ENCODE results near the gene EXOC2. TPM values are rescaled to one million over a fixed set of nuclear protein-coding genes. Genes with fewer than 3 reads are reported as not detected.
A peak's percentile ranks its signal among the peaks of the same experiment; 100 is the strongest.

The EXOC2 gene
- total RNA-seq, 1 donor from 2014 or later: 29.2 TPM

- DNase-seq (ENCODE audit: low read depth): no peak
- peaks cover 6% of the 10 kb centered on the region for H3K36me3 ChIP-seq (ENCODE audit: control insufficient read depth, insufficient read depth, low read length)
- FAIRE-seq: no peak
- H3K27me3 ChIP-seq (ENCODE audit: control insufficient read depth, insufficient read depth, low read length): no peaks in the 10 kb centered on the region
- no peak overlapping the region for H3K4me3 ChIP-seq (ENCODE audit: low read depth, low read length)
- TF ChIP-seq CTCF (IDR thresholded peaks at IDR 0.05; ENCODE audit: insufficient read depth, low read length, severe bottlenecking): no peak
These were observed 6.4 kb downstream of the EXOC2 start for GRCh38 chr6:686497-686896.

GRCh38 chr6:684831-685636, 7.9 kb downstream of the EXOC2 start:
- peak; percentile 28 for DNase-seq (ENCODE audit: low read depth)
- H3K27me3 ChIP-seq (ENCODE audit: control insufficient read depth, insufficient read depth, low read length): no peaks in the 10 kb centered on the region
- H3K36me3 ChIP-seq (ENCODE audit: control insufficient read depth, insufficient read depth, low read length): peaks cover 6% of the 10 kb centered on the region
- no peak for TF ChIP-seq CTCF (IDR thresholded peaks at IDR 0.05; ENCODE audit: insufficient read depth, low read length, severe bottlenecking)
- H3K4me3 ChIP-seq (ENCODE audit: low read depth, low read length): no peak overlapping the region
- FAIRE-seq: peak; percentile 7

GRCh38 chr6:683742-684440, 9.0 kb downstream of the EXOC2 start:
- Histone ChIP-seq H3K4me3 (ENCODE audit: low read depth, low read length) (no peak overlapping the region), H3K27me3 (ENCODE audit: control insufficient read depth, insufficient read depth, low read length) (no peaks in the 10 kb centered on the region), H3K36me3 (ENCODE audit: control insufficient read depth, insufficient read depth, low read length) (peaks cover 6% of the 10 kb centered on the region)
- DNase-seq (ENCODE audit: low read depth): no peak
- no peak for TF ChIP-seq CTCF (IDR thresholded peaks at IDR 0.05; ENCODE audit: insufficient read depth, low read length, severe bottlenecking)
- no peak for FAIRE-seq

- no peak for FAIRE-seq
These were observed 12.1 kb downstream of the EXOC2 start for GRCh38 chr6:680666-681340.

GRCh38 chr6:680251-680650, 12.7 kb downstream of the EXOC2 start:
- TF ChIP-seq CTCF (IDR thresholded peaks at IDR 0.05; ENCODE audit: insufficient read depth, low read length, severe bottlenecking): no peak
- H3K36me3 ChIP-seq (ENCODE audit: control insufficient read depth, insufficient read depth, low read length): no peaks in the 10 kb centered on the region
- FAIRE-seq (no peak), DNase-seq (ENCODE audit: low read depth) (peak; percentile 13)
- no peak overlapping the region for H3K4me3 ChIP-seq (ENCODE audit: low read depth, low read length)
- H3K27me3 ChIP-seq (ENCODE audit: control insufficient read depth, insufficient read depth, low read length): no peaks in the 10 kb centered on the region

More at GRCh38 chr6:680666-681340, 12.1 kb downstream of the EXOC2 start:
- H3K36me3 ChIP-seq (ENCODE audit: control insufficient read depth, insufficient read depth, low read length): no peaks in the 10 kb centered on the region
- no peak overlapping the region for H3K4me3 ChIP-seq (ENCODE audit: low read depth, low read length)
- DNase-seq (ENCODE audit: low read depth): peak; percentile 60
- no peaks in the 10 kb centered on the region for H3K27me3 ChIP-seq (ENCODE audit: control insufficient read depth, insufficient read depth, low read length)
- no peak for TF ChIP-seq CTCF (IDR thresholded peaks at IDR 0.05; ENCODE audit: insufficient read depth, low read length, severe bottlenecking)
